MV-4-11 (cell line): Measurements from ENCODE around the gene MSL3B.
"Not testable (repeated sequence)": the region's sequence is repeated elsewhere in the genome, so short reads cannot be mapped to it uniquely, and the experiment has no call there.

ENCODE experiments used
- DNase-seq: peaks from one replicate; lab custom pipeline; 2025; lab: John Stamatoyannopoulos, UW

The MSL3B gene

GRCh38 chr2:233867993-233868532 lies at the start of gene MSL3B:
MSL3B (minus strand) TSS chr2:233868386.
- DNase-seq, result peak; percentile 48

DNA sequence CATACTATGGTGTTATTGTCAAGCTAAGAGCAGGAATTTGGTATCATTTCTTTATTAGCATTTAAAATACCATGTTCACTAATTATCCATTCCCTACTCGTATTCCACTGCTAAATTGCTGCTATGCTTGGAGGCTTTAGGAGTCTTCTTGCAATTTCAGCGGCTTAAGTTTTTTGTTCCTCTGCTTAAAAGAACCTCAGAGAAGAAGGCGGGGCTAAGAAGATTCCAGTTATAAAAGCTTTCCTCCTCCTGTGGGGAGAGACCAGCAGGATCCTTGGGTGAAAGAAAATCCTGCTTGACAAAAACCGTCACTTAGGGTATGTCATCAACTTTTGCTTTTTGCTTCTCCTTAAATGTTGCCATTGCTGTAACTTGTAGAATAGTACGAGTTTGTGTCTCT lies 48.9 kb upstream of the MSL3B start, which contains the start of gene TRPM8:
TSS of gene TRPM8 (plus strand) at position 258 of the 400 bp plus-strand sequence. CDS start 9,165 bp downstream, outside the sequence.
- no peak for DNase-seq

DNA sequence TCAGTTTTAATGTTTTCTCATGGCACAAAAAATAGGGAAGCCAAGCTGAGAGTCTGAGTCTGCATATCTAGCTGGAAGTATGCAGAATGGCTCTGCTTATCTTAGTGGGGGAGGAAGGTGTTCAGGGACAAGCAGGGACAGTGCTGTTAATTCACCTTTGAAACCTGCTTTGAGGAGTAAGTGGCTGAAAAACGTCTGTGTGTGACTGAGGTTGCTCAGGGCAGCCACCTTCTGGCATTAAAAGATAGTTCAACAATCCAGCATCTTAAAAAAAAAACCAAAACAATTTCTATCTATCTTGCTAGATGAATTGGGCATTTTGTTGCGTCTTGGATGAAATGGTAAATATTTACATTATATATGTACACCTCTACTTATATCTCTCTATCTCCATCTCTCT lies 46.9 kb upstream of the MSL3B start:
- no peak for DNase-seq

DNA sequence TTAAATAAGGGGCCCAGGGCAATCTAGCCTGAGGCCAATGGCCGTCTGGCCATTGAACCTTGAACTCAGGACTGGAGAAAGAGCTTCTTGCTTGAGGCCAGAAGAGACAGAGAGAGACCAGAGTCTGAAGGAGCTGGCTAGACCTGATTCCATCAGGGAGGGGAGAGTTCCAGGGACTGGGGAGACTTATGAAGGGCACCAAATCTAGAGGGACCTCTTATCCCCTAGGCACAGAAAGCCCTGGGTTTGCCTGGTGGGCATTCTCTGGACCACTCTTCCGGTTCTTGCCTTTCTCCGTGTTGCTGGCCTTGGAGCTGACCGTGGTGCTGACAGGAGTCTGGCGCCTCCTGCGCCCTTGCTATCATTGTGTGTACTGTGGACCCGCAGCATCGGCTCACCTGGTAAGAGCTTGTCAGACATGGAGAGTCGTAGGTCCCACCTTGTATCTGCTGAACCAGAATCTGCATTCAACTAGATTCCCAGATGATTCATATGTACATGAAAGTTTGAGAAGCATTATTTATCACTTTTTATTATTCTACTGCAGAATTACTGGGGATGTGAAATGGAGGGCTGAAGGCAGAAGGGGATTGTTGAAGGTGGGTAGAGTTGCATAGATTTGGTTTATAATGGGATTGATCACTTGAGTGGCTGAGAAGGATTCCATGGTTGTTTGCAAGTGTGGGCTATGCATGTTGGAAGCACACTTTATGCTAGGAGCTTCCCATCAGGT lies 44.7 kb upstream of the MSL3B start:
- DNase-seq, result no peak

- no peak for DNase-seq
Observed at GRCh38 chr2:233907627-233908026, 39.4 kb upstream of the MSL3B start.

DNA sequence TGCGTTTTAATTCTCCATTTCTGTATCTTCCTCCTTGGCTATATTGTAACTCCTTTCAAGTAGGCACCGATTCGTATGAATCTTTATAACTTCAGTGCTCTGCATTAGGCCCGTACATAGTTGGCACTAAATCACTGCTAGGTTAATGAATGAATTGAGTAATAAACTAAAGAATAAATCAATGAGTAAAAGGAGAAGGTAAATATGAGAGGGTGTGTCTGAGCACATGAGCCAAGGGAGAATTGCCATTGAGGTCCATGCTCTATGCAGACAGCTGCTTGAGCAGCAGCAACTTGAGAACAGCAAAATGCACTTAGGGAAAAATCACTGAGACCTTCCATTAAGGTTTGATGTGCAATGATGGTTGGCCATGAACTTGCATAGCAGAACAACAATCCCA lies 37.8 kb upstream of the MSL3B start:
- DNase-seq, result no peak

GRCh38 chr2:233901884-233902283 lies 33.7 kb upstream of the MSL3B start:
- no peak for DNase-seq

DNA sequence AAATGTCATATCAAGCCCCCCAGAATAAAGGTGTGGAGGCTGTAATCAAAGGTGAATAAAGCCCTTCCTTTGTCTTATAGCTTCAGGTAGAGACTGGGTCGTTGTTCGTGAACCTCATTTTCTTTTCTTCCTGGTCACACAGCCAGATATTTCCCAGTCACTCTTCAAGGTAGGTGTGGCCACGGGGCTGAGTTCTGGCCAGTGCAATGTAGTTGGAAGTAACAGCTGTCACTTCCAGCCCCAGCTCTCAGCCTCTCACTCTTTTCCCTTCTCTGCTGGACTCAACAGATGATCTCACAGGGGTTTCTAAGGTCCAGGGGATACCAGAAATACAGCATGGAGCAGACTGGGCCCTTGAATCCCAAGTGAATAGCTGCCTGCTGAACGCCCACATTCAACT lies 33.2 kb upstream of the MSL3B start:
- DNase-seq, result no peak

DNA sequence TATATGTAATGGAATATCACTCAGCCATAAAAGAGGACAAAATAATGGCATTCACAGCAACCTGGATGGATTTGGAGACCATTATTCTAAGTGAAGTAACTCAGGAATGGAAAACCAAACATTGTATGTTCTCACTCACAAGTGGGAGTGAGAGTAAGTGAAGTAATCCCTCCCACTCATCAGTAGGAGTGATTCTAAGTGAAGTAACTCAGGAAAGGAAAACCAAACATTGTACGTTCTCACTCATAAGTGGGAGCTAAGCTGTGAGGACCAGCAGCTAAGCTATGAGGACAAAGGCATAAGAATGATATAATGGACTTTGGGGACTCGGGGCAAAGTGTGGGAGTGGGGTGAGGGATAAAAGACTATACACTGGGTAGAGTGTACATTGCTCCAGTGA lies 28.1 kb upstream of the MSL3B start:
- DNase-seq, result not testable (repeated sequence)

DNA sequence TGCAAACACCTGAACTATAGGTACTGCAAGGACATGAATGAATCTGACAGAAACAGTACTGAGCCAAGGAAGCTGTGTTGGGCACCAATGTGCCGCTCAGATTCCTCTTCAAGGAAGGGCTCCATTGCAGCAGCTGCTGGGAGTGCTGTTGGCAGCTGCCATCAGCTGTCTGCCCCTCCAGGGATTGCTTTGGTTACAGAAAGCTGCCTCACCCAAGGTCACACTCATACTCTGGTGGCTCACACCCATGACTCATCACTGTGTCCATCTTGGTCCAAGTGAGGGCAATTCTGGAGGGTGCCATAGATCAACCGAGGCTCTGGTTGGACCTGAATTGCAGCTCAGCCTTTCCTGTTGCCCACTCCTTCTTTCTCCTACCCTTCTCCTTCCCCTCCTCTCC lies 24.6 kb upstream of the MSL3B start:
- DNase-seq, result no peak

GRCh38 chr2:233882353-233882752 lies 14.2 kb upstream of the MSL3B start:
- DNase-seq, result no peak

GRCh38 chr2:233872125-233872524 lies 3.9 kb upstream of the MSL3B start:
- peak; percentile 90 for DNase-seq

DNA sequence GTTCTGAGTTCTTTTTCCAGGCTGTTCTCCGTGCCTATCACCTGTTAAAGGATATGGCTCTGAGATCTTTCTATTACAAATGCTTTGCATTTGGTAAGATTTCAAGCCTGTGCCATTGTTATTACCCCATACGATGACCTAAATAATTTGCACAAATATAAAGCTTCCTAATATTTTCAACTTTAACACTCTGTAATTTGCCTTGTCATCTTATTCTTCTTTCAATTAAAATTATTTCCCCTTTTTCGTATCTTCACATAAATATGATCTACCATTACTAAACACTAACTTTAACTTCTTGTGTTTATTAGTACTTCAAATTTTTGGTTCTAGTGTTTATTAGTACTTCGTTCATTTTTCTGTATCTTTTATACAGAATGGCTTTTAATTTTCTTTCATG lies 3.2 kb upstream of the MSL3B start:
- DNase-seq, result no peak

- no peak for DNase-seq
Observed at GRCh38 chr2:233866479-233866878, 1.7 kb downstream of the MSL3B start.

GRCh38 chr2:233865838-233866237 lies 2.3 kb downstream of the MSL3B start:
- DNase-seq, result no peak

GRCh38 chr2:233862261-233862768 lies 5.9 kb downstream of the MSL3B start:
- no peak for DNase-seq

DNA sequence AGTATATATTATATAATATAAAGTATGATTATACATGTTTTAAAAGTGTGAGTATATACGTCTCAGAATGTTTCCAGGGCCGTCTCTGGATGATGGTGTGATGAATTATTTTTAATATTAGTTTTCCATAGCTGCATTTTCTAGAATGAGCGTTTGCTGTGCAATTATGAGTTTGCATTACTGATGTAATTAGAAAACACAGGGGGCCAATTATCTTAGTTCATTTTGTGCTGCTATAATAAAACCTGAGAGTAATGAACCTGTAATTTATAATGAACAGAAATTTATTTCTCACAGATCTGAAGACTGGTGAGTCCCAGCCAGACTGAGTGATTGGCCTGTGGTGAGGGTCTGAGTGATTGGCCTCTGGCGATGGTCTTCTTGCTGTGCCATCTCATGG lies 9.9 kb downstream of the MSL3B start:
- no peak for DNase-seq

- DNase-seq, result peak; percentile 28
Observed at GRCh38 chr2:233857511-233858141, 10.6 kb downstream of the MSL3B start.

GRCh38 chr2:233856184-233856583 lies 12.0 kb downstream of the MSL3B start:
- no peak for DNase-seq

DNA sequence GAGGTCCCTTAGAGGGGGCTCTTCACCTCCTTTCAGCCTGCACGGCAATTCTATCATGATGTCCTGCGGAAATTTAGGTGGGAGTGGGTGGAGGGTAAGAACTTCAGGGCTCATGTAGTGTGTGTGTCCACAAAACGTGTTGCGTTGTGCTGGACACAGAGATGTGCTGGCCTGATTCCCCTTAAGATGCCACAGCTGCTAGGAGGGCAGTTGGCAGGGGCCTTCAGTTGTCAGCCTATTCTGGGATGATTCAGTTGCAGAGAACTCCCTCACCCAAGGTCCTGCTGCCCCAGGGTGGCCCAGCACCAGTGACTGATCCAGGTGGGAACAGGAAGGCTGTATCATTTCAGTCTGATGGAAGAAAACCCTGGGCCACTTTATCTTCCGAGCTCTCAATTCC lies 12.8 kb downstream of the MSL3B start:
- no peak for DNase-seq

GRCh38 chr2:233854241-233854981 lies 13.8 kb downstream of the MSL3B start, which contains the start of gene HJURP:
HJURP (minus strand) TSS chr2:233854535; CDS start chr2:233854500, 35 bp downstream.
- DNase-seq, result peak; percentile 94

GRCh38 chr2:233853883-233854240 lies 14.3 kb downstream of the MSL3B start:
- DNase-seq, result no peak
